NOMO-1 treated with DMSO at 0.1 percent for 48 hours (cell line): Measurements from ENCODE around the gene RTCB.

Source experiments
- DNase-seq: peaks from one replicate; lab custom pipeline; 2025; ENCODE audit not compliant: unreplicated experiment; lab: John Stamatoyannopoulos, UW

The RTCB gene

GRCh38 chr22:32340411-32340810, 71.6 kb downstream of the RTCB start:
- DNase-seq, result no peak

DNA sequence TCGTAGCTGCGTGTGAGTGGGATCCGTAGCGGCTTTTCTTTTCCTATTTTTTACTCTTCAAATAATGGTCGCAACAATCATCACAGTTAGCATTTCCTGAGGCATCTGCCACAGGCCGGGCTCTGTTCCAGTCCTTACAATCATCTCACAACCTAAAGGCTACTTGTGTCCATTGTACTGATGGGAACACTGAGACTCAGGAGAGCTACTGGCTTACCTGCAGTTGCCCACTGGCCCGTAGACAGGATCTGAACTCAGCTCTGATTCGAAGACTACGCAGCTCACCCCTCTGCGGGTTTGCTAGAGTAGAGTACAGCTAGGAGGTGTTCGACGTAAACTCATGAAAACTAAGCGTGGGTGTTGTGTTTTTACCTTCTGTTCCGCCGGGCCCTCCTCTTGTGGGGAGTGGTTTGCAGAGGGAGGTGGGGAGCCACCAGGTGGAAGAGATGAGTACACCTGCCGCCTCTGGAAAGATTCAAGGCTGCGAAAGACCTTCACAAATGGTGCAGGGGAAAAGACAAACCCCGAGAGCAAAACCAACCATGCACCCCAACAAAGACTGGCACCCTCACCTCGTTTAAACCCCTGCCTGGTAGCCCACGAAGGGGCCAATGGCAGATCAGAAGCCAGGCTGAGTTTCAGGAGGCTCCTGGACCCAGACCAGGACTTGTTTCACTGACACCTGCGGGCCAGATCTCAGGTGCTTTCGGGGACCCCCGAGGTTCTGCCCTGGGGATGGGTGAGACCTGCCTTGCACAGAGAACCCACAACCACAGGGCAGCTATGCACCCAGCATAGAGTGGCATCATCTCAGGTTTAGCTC, 72.6 kb downstream of the RTCB start:
- no peak for DNase-seq

DNA sequence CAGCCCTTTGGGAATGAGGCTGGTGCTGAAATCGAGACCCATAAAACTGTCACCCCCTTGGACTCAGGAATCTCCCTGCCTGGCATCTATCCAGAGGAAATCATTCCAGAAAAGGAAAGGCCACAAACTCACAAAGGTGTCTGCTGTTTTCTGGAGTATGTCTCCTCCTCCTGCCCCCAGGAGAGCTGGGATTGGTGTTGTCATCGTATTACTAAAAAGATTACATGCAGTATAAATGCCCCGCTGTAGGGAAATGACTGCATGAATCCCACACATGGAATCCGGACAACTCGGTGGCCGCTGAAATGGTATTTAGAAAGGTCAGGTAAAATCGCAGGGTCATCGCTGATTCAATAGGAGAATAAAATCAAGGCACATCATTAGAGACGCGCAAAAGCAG, 73.3 kb downstream of the RTCB start:
- no peak for DNase-seq
